Measurements from ENCODE around the gene MRPL21.

- TF ChIP-seq, protein P1, sequence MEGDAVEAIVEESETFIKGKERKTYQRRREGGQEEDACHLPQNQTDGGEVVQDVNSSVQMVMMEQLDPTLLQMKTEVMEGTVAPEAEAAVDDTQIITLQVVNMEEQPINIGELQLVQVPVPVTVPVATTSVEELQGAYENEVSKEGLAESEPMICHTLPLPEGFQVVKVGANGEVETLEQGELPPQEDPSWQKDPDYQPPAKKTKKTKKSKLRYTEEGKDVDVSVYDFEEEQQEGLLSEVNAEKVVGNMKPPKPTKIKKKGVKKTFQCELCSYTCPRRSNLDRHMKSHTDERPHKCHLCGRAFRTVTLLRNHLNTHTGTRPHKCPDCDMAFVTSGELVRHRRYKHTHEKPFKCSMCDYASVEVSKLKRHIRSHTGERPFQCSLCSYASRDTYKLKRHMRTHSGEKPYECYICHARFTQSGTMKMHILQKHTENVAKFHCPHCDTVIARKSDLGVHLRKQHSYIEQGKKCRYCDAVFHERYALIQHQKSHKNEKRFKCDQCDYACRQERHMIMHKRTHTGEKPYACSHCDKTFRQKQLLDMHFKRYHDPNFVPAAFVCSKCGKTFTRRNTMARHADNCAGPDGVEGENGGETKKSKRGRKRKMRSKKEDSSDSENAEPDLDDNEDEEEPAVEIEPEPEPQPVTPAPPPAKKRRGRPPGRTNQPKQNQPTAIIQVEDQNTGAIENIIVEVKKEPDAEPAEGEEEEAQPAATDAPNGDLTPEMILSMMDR (IDR thresholded peaks at IDR 0.05; ENCODE audit: low read length): no peak
- no peak for TF ChIP-seq EZH2 (IDR thresholded peaks at IDR 0.05; ENCODE audit: borderline replicate concordance, low read length)
These were observed 44.9 kb upstream of the MRPL21 start for GRCh38 chr11:68948496-68948895.
